Ecto neural progenitor cell (in vitro differentiated cells): Measurements from ENCODE around the gene COPG1.

ENCODE experiments used
- DNase-seq: peaks from one replicate; pipeline ENCODE4 v3.0.0-alpha.2; 2018; ENCODE audit warnings: low spot score

Gene COPG1

GRCh38 chr3:129313665-129314385 is 64.4 kb downstream of the COPG1 start:
- no peak for DNase-seq

GRCh38 chr3:129314386-129315222 is 65.2 kb downstream of the COPG1 start:
- peak; percentile 93 for DNase-seq

DNA sequence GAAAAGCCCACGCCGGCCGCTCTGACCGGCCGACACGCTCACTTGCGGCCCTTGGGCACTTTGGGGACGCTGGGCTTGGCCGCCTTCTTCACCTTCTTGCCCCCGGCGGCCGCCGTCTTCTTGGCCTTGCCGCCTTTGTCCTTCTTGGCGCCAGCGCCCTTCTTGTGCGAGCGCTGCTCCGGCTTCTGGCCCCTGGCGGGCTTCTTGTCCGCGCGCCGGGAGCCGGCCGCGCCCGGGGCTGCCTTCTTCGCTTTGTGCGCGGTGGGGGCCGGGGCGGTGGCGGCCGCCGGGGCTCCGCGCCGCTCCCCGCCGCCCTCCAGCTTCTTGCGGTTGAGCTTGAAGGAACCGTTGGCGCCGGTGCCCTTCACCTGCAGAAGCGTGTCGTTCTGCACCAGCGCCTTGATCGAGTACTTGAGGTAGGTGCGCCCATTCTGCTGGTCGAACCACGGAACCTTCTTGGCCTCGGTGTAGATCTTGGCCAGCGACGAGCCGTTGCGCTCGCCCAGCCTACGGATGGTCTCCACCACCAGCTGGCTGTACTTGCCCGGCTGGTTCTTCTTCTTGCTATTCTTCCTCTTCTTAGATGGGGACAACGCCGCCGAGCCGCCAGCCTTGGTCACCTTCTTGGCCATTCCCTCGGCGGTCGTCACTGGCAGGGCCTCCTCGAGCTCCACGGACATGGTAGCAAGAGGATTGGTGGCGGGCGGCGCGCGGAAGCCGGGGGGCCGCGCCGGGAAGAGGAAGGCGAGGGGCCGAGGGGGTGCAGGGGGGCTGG is 66.0 kb downstream of the COPG1 start:
- no peak for DNase-seq

DNA sequence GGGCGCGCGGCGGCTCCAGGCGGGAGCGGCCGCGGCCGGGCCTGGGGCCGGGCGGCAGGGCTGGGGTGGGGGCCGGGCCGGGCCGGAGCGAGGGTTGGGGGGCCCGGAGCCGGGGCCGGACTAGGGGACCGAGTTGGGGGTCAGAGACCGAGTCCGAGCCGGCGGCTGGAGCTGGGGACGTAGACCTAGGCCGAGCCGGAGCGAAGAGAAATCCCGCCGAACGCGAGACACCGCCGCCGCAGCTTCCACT is 66.5 kb downstream of the COPG1 start:
- no peak for DNase-seq

GRCh38 chr3:129316248-129317013 is 67.0 kb downstream of the COPG1 start:
- peak; percentile 94 for DNase-seq

GRCh38 chr3:129317014-129317771 is 67.8 kb downstream of the COPG1 start:
- DNase-seq, result peak; percentile 50

DNA sequence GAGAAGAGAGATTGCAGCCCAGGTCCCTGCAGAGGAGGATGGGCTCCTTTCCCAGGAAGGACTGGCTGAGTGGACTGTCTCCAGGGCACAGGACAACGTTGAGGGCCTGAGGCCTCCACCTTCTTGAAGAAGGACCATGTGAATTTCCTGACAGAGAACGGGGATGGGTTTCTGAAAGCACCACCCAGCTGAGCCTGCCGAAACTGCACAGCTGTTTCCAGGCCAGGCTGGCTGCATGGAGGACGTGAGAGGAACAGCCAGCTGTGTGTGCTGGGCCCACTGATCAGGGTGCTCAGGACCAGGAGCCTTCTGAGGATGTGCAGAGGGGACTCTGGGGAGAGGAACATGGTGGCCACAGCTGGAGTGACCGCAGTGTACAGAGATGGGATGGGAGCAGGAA is 68.4 kb downstream of the COPG1 start:
- no peak for DNase-seq

- no peak for DNase-seq
Measured at GRCh38 chr3:129318921-129319320, 69.5 kb downstream of the COPG1 start.

DNA sequence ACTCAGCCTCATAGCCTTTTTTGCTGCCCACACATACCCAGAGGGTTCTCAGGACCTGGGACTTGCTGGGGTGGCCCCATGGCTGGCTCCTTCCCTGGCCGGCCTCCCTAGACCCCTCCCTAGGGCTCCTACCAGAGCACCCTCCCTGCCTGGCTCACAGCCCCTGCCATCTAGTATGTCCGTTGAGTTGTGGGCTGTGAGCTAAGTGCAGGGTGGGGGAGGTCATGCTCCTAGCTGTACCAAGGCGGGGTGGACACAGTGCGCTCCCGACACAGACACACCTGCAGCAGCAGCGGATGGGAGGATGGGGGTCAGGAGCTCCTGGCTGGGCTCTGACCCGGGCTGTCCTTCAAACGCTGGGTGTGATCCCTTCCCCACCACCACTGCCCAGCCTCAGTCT is 70.9 kb downstream of the COPG1 start:
- no peak for DNase-seq

DNA sequence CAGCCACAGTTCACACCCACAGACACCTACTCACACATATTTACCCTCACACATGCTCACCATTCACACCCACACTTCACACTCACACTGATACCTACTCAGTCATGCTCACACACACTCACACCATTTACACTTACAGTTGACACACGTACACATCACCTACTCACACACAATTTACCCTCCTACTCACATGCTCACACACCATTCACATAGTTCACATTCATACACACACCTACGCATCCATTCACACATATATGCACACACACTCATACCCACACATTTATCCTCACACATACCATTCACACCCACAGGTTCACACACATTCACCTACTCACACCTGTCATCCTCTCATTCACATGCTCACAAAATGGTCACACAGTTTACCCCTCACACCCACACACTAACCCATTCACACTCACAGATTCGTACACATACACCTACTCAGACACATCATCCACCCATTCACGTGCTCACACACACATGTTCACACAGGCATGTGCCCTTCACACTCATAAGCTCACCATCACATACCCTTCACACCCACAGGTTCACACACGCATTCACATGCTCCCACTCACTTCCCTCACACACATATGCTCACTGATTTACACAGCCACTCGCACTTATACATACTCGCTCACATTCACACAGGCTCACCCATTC is 71.5 kb downstream of the COPG1 start:
- no peak for DNase-seq

- DNase-seq, result no peak
Measured at GRCh38 chr3:129321887-129322286, 72.5 kb downstream of the COPG1 start.

DNA sequence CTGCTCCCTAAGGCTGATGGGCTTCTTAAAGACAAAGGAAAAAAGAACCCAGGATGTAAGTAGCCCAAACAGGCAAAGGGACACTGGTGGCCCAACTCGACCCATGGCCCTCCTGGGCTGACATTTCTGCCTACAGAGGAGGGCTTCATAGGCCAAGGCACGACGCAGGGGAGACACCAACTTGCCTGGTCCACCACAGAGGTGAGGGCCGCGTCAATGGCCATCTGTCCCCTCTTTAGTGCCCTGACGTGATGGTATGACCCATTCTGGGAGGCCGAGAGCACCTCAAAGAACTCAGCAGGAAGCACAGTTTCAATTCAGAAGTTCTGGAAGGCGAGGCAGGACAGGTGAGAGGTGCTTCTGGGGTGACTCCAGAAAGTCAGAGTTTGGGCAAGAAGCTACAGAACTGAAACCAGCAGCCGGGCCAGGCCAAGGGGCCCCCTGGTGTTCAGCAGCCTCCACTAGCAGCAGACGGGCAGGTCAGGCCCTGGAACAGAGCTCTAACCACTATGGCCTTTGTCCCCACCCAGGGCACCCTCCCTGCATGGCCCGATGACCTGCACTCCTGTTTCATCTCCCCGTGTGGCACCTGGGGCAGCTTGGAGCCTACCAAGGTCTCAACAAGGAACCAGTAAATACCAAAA is 74.4 kb downstream of the COPG1 start:
- no peak for DNase-seq

DNA sequence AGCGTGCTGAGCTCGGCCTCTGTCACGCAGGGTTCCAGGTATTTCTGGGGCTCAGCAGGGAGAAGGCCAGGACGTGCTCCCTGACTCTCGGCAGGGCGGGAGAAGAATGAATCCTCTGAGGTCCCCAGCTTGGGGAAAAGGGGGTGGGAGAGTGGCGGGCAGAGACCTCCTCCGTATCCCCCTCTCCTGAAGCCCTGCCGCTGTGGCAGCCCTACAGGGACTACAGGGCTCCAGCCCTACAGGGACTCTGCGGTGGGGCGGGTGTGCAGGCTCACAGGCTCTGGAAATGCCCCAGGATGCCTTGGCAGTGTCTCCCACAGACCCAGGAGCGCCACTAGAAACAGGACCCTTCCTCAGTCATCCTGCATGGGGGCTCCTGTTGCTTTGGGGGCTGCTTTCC is 75.4 kb downstream of the COPG1 start:
- DNase-seq, result no peak

DNA sequence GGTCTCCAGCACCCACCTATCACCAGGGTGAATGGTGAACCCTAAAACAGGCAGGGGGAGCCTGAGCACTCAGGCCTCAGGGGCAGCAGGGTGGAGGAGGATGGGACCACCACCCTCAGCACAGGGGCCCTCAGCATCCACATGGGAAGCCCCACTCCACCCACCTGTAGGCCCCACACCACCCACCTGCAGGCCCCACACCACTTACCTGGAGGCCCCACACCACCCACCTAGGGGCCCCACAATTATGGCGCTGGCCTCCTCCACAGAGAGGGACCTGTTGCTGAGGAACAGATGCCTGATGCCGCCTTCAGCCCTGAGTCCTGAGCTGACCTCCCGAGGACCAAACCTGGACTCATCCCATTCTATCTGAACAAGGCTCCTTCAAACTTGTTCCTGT is 76.0 kb downstream of the COPG1 start:
- no peak for DNase-seq

DNA sequence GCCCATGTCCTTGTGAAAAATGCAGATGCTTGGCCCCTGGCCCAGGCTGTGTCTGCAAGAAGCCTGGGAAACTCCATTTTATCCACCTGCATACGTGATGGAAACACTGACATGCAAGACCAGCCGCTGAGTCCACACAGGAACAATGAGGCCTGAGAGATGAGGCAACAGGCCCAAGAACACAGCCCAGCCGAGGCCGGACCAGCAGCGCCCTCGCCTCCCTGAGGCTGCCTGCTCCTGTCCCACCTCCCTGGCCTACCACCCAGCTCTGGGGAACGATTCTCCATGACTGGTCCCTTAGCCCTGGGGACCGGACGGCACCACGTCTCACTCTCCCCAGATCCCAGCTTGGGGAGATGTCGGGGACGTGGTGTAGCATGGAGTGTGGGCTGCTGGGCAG is 76.7 kb downstream of the COPG1 start:
- DNase-seq, result no peak

- no peak for DNase-seq
Measured at GRCh38 chr3:129326595-129326994, 77.2 kb downstream of the COPG1 start.
